Fibroblast of lung (primary cell): ENCODE results near the gene MSX1. TPM values are rescaled to one million over a fixed set of nuclear protein-coding genes. Genes with fewer than 3 reads are reported as not detected.

Experiments used
- DNase-seq, 2 donors: peaks; one replicate each; pipeline versions ENCODE4 v3.0.0 to v3.0.0-alpha.2; 2010; ENCODE audit warnings: low read depth in 2 of 2
- H2AFZ ChIP-seq: 2 replicates; pipeline ENCODE4 v1.5.1; 2012; ENCODE audit warnings: low read length, control low read depth, inconsistent platforms
- H3K27ac ChIP-seq: 2 replicates; pipeline ENCODE4 v1.5.1; 2011; ENCODE audit warnings: low read length, control low read depth; ENCODE audit not compliant: insufficient read depth
- H3K27me3 ChIP-seq: 2 replicates; pipeline ENCODE4 v1.5.1; 2011; ENCODE audit warnings: mild to moderate bottlenecking, low read length; ENCODE audit not compliant: control insufficient read depth, insufficient read depth
- H3K36me3 ChIP-seq: 2 replicates; pipeline ENCODE4 v1.5.1; 2011; ENCODE audit warnings: low read length; ENCODE audit not compliant: control insufficient read depth, insufficient read depth
- H3K4me1 ChIP-seq: 2 replicates; pipeline ENCODE4 v1.5.1; 2011; ENCODE audit warnings: low read length; ENCODE audit not compliant: control insufficient read depth, insufficient read depth; ENCODE audit errors: extremely low read depth
- H3K4me2 ChIP-seq: 2 replicates; pipeline ENCODE4 v1.5.1; 2011; ENCODE audit warnings: low read length, control low read depth; ENCODE audit not compliant: insufficient read depth; ENCODE audit errors: extremely low read depth
- H3K4me3 ChIP-seq, 4 experiments: fragments of 200-600 bp in 1 of 4; sonication (generic) in 1 of 4; replicated peaks in 1 of 4; 2 replicates each; pipeline ENCODE4 v1.5.1; 2011 to 2016; ENCODE audit warnings: low read length in 4 of 4, low read depth in 3 of 4, mild to moderate bottlenecking in 3 of 4, control low read depth in 2 of 4, inconsistent platforms in 1 of 4, mixed read lengths in 1 of 4; ENCODE audit not compliant: insufficient read depth in 1 of 4; ENCODE audit errors: control extremely low read depth in 1 of 4
- H3K79me2 ChIP-seq: 2 replicates; pipeline ENCODE4 v1.5.1; 2012; ENCODE audit warnings: mild to moderate bottlenecking, low read length, inconsistent platforms; ENCODE audit not compliant: control insufficient read depth, insufficient read depth
- H3K9ac ChIP-seq: 2 replicates; pipeline ENCODE4 v1.5.1; 2011; ENCODE audit warnings: mild to moderate bottlenecking, low read length, control low read depth; ENCODE audit not compliant: insufficient read depth
- H3K9me3 ChIP-seq: 2 replicates; pipeline ENCODE4 v1.5.1; 2012; ENCODE audit warnings: low read depth, low read length; ENCODE audit not compliant: control insufficient read depth, insufficient read depth
- H4K20me1 ChIP-seq: 2 replicates; pipeline ENCODE4 v1.5.1; 2011; ENCODE audit warnings: low read length; ENCODE audit not compliant: control insufficient read depth, insufficient read depth; ENCODE audit errors: extremely low read depth
- CTCF ChIP-seq, 2 donors: IDR thresholded peaks in 1 of 2; conservative IDR thresholded peaks in 1 of 2; 1 replicate in 1 of 2; 2 replicates in 1 of 2; pipeline ENCODE4 v1.5.1; 2011 to 2012; ENCODE audit warnings: low read length in 2 of 2, control low read depth in 1 of 2, inconsistent platforms in 1 of 2, low read depth in 1 of 2, mild to moderate bottlenecking in 1 of 2
- EZH2 ChIP-seq: IDR thresholded peaks from 2 replicates; pipeline ENCODE4 v1.5.1; 2012; ENCODE audit warnings: low read length, control low read depth, mild to moderate bottlenecking; ENCODE audit errors: missing control alignments
- polyA plus RNA-seq, 2 donors: library from polyadenylated mRNA; depleted of rRNA in 1 of 2; stranded (reverse) in 1 of 2; unstranded in 1 of 2; fragments of >200 nt; gene quantifications; 2 replicates each; pipeline ENCODE4 v1.2.1, GENCODE V29; 2011 to 2012; ENCODE audit warnings: missing spikeins in 1 of 2
- total RNA-seq: library from RNA; depleted of rRNA; stranded (reverse); fragments of >200 nt; gene quantifications from 2 replicates; pipeline ENCODE4 v1.2.1, GENCODE V29; 2014

MSX1 gene
- total and polyA plus RNA-seq, 2 donors (not counting 1 experiment from before 2014, with no cell fraction given): 1.3 to 2.1 TPM

GRCh38 chr4:4862071-4862551 is 2.6 kb downstream of the MSX1 start:
- H3K4me2 ChIP-seq: no peak overlapping the region

GRCh38 chr4:4862665-4863482 is 3.4 kb downstream of the MSX1 start:
- Histone ChIP-seq H2AFZ (no peak overlapping the region), H3K79me2 (peaks cover 3% of the 10 kb centered on the region), H3K9ac (no peak overlapping the region), H3K27ac (no peak overlapping the region), H3K36me3 (peaks cover 9% of the 10 kb centered on the region), H3K4me2 (no peak overlapping the region), H3K4me1 (no peaks in the 10 kb centered on the region), H3K9me3 (no peaks in the 10 kb centered on the region), H3K27me3 (peaks cover 35% of the 10 kb centered on the region), H3K4me3 (no peak overlapping the region), H4K20me1 (no peaks in the 10 kb centered on the region)
- TF ChIP-seq CTCF (conservative IDR thresholded peaks at IDR 0.05 in 1 of 2, IDR thresholded peaks at IDR 0.05 in 1 of 2; ENCODE audit: low read depth in 1 of 2, low read length in 2 of 2) (no peak), EZH2 (no peak)
- DNase-seq: no peak

More at GRCh38 chr4:4862071-4862551, 2.6 kb downstream of the MSX1 start:
- Histone ChIP-seq H2AFZ (no peak overlapping the region), H3K27me3 (peaks cover 30% of the 10 kb centered on the region), H3K9ac (no peak overlapping the region), H3K9me3 (no peaks in the 10 kb centered on the region), H3K4me3 (no peak overlapping the region), H4K20me1 (no peaks in the 10 kb centered on the region), H3K27ac (no peak overlapping the region), H3K36me3 (peaks cover 9% of the 10 kb centered on the region), H3K79me2 (peaks cover 3% of the 10 kb centered on the region), H3K4me1 (no peaks in the 10 kb centered on the region)
- TF ChIP-seq EZH2: no peak
- no peak for TF ChIP-seq CTCF (conservative IDR thresholded peaks at IDR 0.05 in 1 of 2, IDR thresholded peaks at IDR 0.05 in 1 of 2; ENCODE audit: low read depth in 1 of 2, low read length in 2 of 2)
- no peak for DNase-seq

- Histone ChIP-seq H3K4me1 (no peaks in the 10 kb centered on the region), H3K9ac (no peak overlapping the region), H3K79me2 (peaks cover 3% of the 10 kb centered on the region), H3K9me3 (no peaks in the 10 kb centered on the region), H3K27me3 (peaks cover 45% of the 10 kb centered on the region), H3K4me3 (no peak overlapping the region), H3K4me2 (peak overlapping the region; percentile 5), H3K36me3 (peaks cover 9% of the 10 kb centered on the region), H2AFZ (no peak overlapping the region), H4K20me1 (no peaks in the 10 kb centered on the region), H3K27ac (no peak overlapping the region)
- DNase-seq: no peak
- TF ChIP-seq EZH2: peak; percentile 47
- TF ChIP-seq CTCF (conservative IDR thresholded peaks at IDR 0.05 in 1 of 2, IDR thresholded peaks at IDR 0.05 in 1 of 2; ENCODE audit: low read depth in 1 of 2, low read length in 2 of 2): no peak
Observed at GRCh38 chr4:4864443-4864939, 5.0 kb downstream of the MSX1 start.
